GM21723 (cell line): ENCODE measurements around the gene ASTN2.

ENCODE experiments used
- ATAC-seq: cut with Tn5 transposase; IDR thresholded peaks from one replicate; pipeline ENCODE4 v1.9.1; 2021; ENCODE audit warnings: mild to moderate bottlenecking, moderate library complexity; ENCODE audit not compliant: unreplicated experiment

ASTN2 gene, protein sequence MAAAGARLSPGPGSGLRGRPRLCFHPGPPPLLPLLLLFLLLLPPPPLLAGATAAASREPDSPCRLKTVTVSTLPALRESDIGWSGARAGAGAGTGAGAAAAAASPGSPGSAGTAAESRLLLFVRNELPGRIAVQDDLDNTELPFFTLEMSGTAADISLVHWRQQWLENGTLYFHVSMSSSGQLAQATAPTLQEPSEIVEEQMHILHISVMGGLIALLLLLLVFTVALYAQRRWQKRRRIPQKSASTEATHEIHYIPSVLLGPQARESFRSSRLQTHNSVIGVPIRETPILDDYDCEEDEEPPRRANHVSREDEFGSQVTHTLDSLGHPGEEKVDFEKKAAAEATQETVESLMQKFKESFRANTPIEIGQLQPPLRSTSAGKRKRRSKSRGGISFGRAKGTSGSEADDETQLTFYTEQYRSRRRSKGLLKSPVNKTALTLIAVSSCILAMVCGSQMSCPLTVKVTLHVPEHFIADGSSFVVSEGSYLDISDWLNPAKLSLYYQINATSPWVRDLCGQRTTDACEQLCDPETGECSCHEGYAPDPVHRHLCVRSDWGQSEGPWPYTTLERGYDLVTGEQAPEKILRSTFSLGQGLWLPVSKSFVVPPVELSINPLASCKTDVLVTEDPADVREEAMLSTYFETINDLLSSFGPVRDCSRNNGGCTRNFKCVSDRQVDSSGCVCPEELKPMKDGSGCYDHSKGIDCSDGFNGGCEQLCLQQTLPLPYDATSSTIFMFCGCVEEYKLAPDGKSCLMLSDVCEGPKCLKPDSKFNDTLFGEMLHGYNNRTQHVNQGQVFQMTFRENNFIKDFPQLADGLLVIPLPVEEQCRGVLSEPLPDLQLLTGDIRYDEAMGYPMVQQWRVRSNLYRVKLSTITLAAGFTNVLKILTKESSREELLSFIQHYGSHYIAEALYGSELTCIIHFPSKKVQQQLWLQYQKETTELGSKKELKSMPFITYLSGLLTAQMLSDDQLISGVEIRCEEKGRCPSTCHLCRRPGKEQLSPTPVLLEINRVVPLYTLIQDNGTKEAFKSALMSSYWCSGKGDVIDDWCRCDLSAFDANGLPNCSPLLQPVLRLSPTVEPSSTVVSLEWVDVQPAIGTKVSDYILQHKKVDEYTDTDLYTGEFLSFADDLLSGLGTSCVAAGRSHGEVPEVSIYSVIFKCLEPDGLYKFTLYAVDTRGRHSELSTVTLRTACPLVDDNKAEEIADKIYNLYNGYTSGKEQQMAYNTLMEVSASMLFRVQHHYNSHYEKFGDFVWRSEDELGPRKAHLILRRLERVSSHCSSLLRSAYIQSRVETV (N-terminal part only)

DNA sequence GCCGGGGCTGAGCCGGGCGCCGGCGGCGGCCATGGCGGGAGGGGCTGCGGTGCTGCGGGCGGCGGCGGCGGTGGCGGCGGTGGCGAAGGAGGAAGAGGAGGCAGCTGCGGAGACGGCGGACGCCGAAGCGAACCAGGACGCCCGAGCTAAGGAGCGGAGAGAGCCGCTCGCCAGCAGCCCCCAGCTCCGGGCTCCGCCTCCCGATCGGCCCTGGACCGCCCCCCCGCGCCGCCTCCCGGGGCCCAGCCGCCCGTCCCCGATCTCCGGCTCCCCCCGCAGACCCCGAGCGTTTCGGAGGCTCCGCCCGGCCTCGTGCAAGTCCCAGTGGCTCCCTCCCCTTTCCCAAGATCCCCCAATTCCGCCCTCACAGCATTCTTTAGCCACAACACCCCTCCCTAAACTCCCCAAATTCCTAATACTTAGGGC, at the start of gene ASTN2:
Gene ASTN2 (minus strand): TSS at position 152 of the 426 bp plus-strand sequence. CDS start 119 bp downstream, at position 33.
- ATAC-seq: no peak

DNA sequence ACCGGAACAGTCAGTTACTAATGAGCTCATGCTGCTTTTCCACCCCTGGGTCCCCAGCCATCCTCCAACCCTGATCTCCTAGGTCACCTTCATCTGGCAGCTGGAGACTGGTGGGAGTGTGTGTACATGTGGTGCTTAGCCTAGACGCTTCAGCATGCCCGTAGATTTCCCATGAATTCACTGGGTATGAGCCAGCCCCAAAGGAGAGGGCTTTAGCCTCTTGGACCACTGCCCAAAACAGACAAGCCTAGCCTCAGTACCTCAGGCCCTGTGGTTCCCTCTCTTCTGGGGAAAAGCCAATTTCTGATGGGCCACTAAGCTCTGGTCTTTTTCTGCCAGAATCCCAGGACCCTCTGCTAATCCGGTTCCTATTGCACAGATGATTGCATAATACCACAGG, 48.0 kb upstream of the ASTN2 start:
- no peak for ATAC-seq

GRCh38 chr9:117461386-117461785, 46.5 kb upstream of the ASTN2 start:
- no peak for ATAC-seq

DNA sequence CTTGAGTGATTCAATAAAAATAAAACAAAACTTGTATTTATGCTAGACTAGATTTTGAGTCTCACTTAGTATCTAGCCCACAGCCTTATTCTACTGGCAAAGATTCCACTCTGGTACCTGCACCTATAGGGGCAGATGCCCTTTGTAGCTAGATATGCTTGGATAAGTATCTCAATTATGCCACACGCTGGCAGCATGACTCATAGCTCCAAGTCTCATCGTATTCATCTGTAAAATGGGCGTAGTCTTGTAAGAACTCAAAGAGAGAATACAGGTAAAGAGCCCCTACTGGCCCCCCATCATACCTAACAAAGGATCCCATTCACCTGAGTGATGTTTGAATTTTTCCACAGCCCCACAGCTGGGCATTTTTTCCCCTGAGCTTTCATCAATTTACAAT, 45.9 kb upstream of the ASTN2 start:
- ATAC-seq: no peak

- ATAC-seq: no peak
These were observed 45.1 kb upstream of the ASTN2 start for GRCh38 chr9:117459913-117460312.

DNA sequence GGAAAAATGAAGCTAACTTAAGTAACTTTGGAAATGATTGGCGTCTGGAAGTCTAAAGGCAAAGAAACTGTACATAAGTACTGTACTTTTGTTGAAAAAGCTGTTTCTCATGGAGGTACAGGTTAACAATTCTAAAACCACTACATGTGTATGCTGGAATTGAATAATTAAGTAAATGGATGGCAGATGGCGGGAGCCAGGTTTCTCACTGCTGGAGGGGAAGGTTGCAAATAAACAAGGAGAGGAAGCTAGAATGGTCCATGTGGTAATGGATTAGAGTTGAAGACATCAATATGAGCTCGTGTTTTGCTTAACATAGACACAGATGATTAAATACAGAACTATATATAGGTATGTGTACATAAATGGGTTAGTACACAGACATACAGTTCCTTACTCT, 43.2 kb upstream of the ASTN2 start:
- ATAC-seq: no peak

DNA sequence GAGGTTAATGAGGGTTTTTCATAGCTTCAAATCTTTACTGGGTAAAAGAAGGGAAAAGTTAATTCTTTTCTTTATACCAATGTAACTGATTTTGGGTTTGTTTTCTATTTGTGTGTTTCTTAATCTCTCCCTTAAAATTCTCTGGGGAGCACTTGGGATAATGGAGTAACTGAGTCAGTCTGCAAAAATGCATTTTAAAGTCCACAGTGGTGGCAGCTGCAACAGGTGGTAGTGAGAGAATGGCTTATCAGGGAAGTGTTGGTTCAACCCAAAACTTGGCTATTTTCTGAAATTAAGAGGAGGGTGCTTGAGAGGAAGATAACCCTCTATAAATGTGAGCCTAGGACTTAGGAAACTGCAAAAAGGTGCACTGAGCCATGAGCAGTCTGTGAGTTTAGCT, 39.9 kb upstream of the ASTN2 start:
- ATAC-seq: no peak

- no peak for ATAC-seq
These were observed 38.9 kb upstream of the ASTN2 start for GRCh38 chr9:117453737-117454136.

DNA sequence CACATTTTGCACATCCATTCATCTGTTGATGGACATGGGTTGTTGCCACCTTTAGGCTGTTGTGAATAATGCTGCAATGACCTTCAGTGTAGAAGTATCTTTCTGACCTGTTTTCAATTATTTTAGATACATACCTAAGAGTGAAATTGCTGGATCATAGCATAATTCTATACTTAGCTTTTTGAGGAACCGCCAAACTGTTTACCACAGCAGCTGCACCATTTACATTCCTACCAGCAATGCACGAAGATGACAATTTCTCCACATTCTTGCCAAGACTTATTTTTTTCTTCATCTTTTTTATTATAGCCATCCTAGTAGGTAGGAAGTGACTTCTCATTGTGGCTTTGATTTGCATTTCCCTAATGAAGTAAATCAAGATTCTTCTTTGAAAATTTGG, 36.5 kb upstream of the ASTN2 start:
- no peak for ATAC-seq

DNA sequence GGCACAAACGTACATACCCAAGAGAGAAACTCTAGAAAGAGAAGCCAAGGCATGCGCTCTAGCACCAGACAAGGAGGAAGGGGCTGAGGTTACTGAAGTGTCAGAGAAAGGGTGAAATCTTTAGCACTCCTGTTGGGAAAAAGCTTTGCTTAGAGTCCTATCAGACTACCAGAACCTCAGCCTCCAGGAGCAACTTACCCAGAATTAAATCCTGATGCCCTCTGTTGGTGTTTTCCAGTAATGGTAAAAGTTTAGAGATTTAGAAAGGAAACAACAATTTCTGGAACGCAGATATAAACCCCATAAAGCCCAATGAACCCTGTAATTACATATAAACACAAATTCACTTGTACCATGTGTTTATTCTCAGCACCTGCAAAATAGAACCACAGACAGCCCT, 33.2 kb upstream of the ASTN2 start:
- ATAC-seq: no peak

DNA sequence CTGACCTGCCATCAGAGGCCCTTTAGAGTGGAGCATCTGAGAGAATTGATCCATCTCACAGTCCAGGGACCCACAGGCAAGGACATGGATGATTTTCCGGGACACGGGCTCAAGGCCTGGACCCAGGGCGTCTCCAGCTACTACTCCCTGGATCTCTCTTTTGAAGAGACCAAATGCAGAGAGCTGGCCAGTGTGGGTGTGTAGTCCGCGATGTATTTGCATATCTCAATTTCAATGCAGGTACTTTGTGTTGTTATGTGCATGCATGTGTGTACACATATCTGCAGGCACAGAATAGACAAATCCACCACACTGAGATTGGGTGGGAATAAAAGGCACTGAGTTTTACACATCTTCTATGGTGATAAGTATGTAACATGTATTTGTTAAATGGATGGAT, 30.8 kb upstream of the ASTN2 start:
- no peak for ATAC-seq

GRCh38 chr9:117444501-117444900, 29.6 kb upstream of the ASTN2 start:
- ATAC-seq: no peak

DNA sequence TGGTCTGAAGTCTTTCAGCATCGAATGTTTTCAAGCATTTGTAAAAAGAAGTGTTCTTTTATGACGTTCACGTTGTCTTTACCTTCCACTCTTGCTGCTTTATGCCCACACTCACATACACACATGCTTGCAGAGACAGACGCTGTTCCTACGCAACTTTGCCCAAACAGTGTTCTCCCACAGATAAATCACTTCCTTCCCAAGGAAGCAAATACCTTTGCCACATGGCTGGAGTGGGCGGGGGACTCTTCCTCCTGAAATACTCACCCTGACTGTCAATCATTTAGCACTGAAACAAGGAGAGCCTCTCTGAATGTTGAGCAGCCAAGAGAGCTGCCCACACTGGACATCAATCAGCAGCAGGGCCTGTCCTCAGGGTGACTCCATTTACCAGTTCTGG, 22.4 kb upstream of the ASTN2 start:
- ATAC-seq: no peak

DNA sequence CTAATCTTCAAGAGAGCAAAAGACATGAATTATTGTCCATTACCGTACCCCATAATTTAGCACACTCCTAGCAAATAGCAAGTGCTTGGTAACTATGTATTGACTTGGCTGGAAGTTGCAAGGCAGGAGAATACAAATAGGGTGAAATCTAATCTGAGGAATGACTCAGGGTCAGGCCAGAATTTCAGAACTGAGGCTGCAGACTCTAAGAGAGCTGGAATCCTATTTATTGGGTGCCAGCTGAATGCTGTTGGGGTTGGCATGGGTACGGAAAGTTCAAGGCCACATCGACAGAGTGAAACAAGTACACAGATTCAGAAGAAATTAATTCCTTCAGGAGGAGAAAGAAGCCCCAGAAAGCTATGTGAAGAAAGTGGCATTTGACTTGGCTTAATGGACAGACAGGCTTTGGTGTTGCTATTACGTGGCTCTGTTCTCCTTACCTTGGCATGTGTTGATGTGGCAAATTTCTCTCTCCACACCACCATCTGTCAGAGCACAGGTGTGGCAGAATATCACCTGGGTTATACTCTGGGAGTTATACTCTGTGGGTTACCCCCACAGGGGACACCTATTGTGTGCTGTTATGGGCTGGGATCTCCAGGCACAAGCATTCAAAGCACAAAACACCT, 20.9 kb upstream of the ASTN2 start:
- ATAC-seq: no peak

- ATAC-seq: no peak
These were observed 19.7 kb upstream of the ASTN2 start for GRCh38 chr9:117434566-117434965.

DNA sequence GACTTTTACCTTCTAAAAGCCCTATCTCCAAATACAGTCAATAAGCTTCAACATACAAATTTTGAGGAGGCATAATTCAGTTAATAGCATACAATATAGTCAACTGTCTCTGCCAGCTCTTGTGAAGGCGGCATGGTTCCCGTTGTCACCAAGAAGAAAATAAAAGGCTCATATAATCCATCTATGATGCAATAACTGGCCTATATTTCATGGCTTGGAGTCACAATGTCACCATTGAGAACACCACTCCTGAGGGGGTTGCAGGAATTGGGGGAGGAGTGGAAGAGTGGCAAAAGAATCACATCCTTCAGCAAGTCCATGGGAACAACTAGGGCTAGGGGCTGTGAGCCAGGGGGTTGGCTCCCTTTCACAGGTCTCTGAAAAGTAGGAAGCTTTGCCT, 16.0 kb upstream of the ASTN2 start:
- no peak for ATAC-seq

GRCh38 chr9:117427357-117427913, 12.6 kb upstream of the ASTN2 start:
- no peak for ATAC-seq

DNA sequence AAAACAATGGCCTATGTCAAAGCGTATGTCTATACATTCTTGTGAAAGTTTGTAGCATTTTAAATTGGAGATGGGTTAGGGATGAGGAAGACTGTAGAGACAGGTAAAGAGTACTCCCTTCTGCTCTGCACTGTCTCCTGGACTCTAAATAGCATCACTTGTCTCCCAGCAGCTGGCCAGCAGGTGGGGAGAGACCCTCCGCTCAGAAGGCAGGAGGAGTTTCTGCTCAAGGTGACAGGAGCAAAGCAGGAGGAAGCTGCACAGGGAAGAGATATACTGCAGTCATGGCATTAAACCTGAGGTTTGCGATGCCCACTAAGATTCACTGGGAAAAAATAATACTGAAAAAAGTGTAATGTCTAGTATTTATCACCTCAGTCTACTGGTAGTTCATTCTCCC, 10.7 kb upstream of the ASTN2 start:
- ATAC-seq: no peak

- no peak for ATAC-seq
These were observed 9.4 kb upstream of the ASTN2 start for GRCh38 chr9:117424291-117424690.

DNA sequence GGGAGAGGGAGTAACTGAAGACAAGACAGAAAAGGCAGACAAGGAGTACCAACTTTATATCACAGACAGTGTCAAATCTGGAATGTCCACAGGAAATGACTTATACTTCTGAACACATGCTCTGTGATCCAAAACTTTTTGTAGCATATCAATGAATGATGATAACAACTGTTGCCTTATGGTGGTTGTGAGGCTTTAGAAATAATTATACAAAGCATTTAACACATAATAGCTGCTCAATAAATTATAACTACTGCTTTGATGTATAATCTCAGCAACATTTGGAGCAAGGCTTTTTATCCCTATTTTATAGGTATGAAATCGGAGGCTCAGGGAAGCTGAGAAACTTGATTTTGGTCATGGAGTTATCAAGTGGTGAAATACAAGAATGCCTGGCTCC, 3.3 kb upstream of the ASTN2 start:
- no peak for ATAC-seq
